HG03571 (cell line): Measurements from ENCODE around the gene NEURL1.
"Not testable (repeated sequence)": the region's sequence is repeated elsewhere in the genome, so short reads cannot be mapped to it uniquely, and the experiment has no call there.

Source experiments
- ATAC-seq: cut with Tn5 transposase; IDR thresholded peaks from one replicate; pipeline ENCODE4 v1.9.1; 2021; ENCODE audit not compliant: unreplicated experiment

Gene NEURL1

GRCh38 chr10:103463499-103463898 lies 30.0 kb upstream of the NEURL1 start:
- no peak for ATAC-seq

- ATAC-seq, result no peak
These were observed 27.9 kb upstream of the NEURL1 start for GRCh38 chr10:103465411-103466179.

- no peak for ATAC-seq
These were observed 26.8 kb upstream of the NEURL1 start for GRCh38 chr10:103466734-103467133.

DNA sequence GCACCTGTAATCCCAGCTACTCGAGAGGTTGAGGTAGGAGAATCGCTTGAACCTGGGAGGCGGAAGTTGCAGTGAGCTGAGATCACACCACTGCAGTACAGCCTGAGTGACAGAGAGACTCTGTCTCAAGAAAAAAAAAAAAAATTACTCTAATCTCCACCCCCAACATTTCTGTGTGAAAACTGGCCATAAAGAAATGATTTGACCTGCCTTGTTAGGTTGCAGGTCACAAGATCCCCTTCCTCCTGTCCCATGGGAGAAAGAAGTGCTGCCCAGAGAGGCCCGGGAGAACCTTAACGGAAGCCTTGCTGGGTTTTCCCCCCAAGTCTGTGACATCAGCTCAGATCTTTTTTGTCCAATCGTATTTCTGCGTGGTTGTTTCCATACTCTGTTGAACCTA lies 26.1 kb upstream of the NEURL1 start:
- ATAC-seq, result peak; percentile 32

DNA sequence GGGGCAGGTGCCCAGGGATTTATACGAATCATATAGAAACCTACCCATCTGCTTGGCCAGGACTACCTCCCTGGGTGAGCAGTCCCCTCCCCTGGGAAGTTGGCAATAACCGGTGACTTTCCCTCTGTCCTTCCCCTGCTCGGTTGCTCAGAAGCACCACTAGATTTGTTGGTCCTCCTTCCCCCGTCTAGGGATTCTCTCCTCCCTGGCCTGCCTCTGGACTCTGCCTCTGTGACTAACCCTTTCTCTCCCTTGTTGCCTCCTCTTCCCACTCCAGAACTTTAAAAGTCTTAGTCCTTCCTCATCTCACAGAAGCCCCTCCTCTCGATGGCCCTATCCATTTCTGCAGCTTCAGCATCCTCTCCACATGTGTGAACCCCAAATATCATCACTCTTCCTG lies 24.3 kb upstream of the NEURL1 start:
- ATAC-seq, result no peak

DNA sequence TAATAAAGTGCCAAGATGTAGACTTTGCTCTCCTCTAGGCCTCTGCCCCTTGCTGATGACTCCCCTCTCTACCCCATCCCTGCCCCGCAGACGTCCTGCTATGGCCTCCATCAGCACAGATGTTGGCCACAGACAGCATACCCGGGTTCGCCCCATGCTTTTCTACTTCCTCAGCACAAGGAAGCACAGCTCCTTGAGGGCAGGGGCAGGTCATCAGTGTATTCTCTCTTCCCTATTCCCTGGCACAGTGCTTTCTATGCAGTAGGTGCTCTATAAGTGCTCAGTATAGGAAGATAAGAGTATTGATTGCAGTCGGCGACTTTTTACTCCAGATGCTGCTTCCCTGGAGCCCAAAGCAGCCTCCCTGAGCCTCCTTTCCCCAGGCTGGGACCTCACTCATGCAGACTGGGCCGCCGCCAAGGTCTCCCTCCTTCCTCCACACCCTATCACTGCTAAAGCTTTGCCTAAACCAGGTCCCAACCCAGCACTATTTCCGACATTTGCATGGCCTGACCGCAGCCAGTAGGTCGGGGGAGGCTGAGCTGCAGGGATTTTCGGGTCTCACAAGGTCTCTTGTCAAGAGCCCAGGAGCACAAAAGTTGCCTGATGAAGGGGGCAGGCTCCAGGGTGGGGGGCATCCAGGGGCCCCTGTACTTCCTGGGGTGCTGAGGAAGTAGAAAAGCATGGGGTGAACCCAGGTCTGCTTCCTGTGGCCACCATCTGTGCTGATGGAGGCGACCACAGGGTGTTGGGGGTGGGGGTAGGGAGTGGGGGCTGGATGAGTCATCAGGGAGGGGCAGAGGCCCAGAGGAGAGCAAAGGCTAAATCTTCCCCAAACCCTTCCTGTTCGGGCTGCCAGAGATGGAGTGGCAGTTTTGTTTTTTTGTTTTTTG lies 22.5 kb upstream of the NEURL1 start:
- ATAC-seq, result peak; percentile 65

DNA sequence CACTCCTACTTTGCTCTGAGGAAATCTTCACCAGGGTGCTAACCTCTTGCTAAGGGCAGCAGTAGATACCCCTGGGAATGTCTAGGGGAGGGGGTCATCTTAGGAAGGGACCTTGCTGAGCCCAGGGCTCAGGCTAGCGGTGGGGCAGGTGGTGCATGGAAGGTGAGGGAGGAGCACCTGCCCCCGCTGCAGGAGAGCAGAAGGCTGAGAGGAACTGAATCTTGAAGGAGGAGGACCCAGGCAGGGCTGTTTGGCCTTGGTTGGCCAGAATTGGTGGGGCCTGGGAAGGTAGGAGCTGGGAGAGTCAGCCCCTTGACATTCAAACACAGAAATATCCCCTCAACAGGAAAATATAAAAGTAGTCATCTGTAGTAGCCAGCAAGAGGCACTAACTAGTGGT lies 21.5 kb upstream of the NEURL1 start:
- ATAC-seq, result no peak

DNA sequence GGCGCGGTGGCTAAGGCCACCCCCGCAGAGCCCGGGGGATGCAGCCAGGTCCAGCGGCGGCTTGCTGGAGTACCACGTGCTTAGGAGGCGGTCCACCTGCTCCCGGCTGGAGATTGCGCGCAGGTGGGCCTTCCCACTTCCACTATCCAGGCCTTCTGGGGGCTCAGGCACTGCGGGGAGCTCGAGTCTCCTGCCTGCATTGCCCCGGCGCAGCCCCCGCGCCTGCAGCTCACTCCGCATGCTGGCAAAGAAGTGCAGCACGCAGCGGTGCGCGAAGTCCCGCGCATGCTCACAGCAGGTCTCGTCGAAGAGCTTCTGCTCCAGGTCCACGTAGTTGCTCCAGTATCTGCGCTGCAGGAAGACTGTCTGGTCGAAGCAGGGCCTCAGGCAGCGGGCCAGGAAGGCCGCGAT lies 20.2 kb upstream of the NEURL1 start:
- no peak for ATAC-seq

DNA sequence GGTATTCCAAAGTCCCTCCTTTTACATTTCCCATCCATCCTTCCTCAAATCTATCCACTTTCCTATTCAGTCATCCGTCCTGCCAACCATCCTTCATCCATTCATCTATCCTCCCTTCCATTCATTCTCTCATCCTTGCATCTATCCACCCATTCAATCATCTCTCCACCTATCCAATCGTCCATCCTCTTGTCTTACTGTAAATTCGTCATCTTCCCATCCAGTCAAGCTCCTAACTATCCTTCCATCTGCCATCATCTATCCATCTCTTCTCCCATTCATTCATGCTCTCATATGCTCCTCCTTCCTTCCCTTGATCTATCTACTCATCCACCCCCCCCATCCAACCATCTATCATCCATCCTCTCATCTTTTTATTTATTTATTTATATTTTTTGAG lies 19.4 kb upstream of the NEURL1 start:
- ATAC-seq, result no peak

DNA sequence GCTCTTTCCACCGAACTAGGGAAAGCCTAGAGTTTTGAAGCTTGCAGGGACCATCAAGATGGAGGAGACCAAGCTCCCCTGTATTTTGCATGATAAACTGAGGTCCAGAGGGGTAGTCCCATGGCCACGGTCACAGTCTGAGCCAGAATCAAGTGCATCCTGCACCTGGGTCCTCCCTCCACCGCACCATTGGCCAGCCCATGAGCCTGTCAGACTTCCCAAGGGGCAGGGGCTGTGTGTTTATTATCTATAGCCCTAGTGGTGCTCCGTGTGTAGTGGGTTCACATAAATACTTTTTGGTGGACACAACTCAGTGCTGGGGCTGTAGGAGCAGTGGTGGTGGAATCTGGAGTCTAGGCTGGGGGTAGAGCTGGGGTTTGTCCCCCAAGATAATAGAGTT lies 18.1 kb upstream of the NEURL1 start:
- no peak for ATAC-seq

GRCh38 chr10:103476046-103476768 lies 17.3 kb upstream of the NEURL1 start:
- no peak for ATAC-seq

DNA sequence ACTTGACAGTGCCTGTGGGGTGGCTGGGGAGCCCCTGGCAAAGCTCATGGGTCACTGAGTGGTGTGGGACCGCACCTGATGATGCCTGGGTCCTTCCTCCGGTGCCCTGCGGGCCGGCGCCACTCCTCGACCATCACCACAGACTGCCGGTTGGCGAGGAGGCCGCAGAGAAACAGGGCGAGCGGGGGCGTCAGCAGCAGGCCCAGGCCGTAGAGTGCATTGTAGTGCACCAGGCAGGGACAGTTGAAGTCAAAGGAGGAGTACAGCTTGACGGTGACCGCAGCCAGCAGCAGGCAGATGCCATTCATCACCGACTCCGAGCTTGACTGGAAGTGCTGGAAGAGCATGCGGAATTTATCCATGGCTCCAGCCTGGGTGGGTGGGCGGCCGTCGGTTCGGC lies 14.8 kb upstream of the NEURL1 start:
- no peak for ATAC-seq

- ATAC-seq, result no peak
These were observed 14.4 kb upstream of the NEURL1 start, which contains the start of gene CALHM3 for GRCh38 chr10:103479135-103479534. Gene CALHM3 (minus strand): TSS chr10:103479240. CDS start chr10:103479032, 208 bp downstream.

GRCh38 chr10:103480521-103480920 lies 13.0 kb upstream of the NEURL1 start:
- ATAC-seq, result no peak

DNA sequence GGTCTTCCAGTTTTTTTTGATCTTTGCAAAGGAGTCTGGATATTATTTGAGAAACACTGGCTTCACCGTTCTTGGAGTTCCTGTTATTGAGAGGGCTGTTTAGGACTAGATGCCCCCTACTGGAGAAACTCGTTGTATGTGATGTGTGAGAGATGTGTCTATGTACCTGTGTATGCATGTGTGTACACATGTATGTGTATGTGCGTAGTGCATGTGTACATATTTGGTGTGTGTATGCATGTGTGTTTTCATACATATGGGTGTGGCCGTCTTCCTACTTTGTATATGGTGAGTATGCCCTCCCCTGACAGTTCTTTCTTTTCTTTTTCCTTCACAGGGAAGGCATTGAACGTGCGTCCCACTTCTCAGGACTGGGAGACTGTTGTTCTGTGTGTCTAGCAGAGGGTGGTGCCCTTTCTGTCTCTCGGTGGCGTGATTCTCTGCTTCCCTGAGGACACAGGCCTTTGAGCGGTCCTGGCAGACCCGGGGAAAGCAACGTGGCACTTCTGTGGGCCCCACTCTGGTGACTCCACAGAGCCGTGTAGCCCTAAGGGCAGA lies 11.5 kb upstream of the NEURL1 start:
- peak; percentile 64 for ATAC-seq

DNA sequence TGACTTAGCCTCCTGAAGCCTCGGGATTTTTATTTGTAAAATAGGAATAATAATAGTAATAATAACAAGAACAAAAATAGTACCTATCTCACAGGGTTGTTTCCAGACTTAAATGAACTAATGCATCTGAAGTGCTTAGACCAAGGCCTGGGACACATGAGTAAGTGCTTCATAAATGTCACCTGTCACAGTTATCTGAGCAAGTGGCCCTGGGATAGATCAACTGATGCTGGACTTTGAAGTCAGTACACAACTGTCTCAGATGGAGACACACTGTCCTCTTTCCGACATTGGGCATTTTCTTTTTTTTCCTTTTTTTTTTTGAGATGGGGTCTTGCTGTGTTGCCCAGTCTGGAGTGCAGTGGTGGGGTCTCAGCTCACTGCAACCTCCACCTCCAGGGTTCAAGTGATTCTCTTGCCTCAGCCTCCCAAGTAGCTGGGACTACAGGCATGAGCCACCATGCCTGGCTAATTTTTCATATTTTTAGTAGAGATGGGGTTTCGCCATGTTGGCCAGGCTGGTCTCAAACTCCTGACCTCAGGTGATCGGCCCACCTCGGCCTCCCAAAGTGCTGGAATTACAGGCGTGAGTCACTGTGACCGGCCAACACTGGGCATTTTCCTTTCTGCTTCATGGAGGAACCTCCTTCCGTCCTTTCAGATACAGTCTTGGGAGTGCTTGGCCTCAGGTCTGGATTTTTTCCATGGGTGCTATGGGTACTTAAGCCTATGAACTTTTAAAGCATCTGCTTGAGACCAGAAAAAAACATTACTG lies 6.7 kb upstream of the NEURL1 start:
- not testable (repeated sequence) for ATAC-seq

DNA sequence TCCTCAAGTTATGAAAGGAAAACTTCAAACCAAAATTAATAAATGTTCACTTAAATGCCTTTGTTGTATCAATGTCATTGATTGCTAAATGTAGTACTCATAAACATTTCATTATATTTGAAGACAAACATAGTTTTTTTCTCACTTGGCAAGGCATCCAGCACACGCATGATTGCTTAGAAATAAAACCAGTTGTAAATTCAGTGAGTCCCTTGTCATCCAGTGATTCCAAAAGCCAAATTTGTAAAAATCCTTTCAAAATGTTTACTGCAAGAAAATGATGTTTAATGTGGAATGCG lies 6.1 kb upstream of the NEURL1 start:
- no peak for ATAC-seq

DNA sequence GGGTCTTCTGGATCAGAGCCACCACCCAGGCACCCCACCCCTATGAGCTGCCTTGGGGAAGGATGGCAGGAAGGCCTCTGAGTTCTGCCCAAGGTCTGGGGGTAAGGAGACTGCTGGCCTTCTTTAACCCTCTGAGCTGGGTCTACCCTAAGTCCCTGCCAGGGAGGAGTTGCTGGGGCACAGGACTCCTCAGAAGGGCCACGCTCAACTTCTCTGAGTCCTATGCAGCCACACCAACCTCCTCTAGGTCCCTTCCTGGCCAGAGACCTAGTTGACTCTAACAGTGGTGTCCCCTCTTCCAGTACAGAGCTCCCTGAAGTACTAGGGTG lies 2.6 kb upstream of the NEURL1 start:
- no peak for ATAC-seq

- ATAC-seq, result no peak
These were observed 1.7 kb upstream of the NEURL1 start for GRCh38 chr10:103491729-103492364.

GRCh38 chr10:103492655-103493261 lies 747 bp upstream of the NEURL1 start:
- no peak for ATAC-seq
